ENCODE results near the gene AKT3. TPM values are rescaled to one million over a fixed set of nuclear protein-coding genes. Genes with fewer than 3 reads are reported as not detected.
"Not testable (repeated sequence)": the region's sequence is repeated elsewhere in the genome, so short reads cannot be mapped to it uniquely, and the experiment has no call there.

AKT3 gene
- total RNA-seq, 2 donors from 2014 or later, result 13.6 to 31.2 TPM

- no peak overlapping the region for H3K4me3 ChIP-seq
- TF ChIP-seq CTCF (IDR thresholded peaks at IDR 0.05), result no peak
- no peaks in the 10 kb centered on the region for H3K4me1 ChIP-seq
- no peak overlapping the region for H3K27ac ChIP-seq
- H3K9me3 ChIP-seq, result peaks cover 0 to 7% of the 10 kb centered on the region in 2 donors
- no peaks in the 10 kb centered on the region for H3K36me3 ChIP-seq
- no peak for DNase-seq (ENCODE audit: low spot score)
- no peaks in the 10 kb centered on the region for H3K27me3 ChIP-seq
Observed at GRCh38 chr1:243657793-243658192, 192.2 kb downstream of the AKT3 start.

- not testable (repeated sequence) for H3K4me3 ChIP-seq; H3K4me1 ChIP-seq; H3K27ac ChIP-seq; DNase-seq (ENCODE audit: low spot score); H3K27me3 ChIP-seq
- peaks cover 0 to 23% of the 10 kb centered on the region in 2 donors for H3K9me3 ChIP-seq
- H3K36me3 ChIP-seq, result peaks cover 16% of the 10 kb centered on the region
Observed at GRCh38 chr1:243649530-243649929, 200.5 kb downstream of the AKT3 start.

GRCh38 chr1:243646841-243647240, 203.2 kb downstream of the AKT3 start:
- H3K27me3 ChIP-seq, result no peaks in the 10 kb centered on the region
- DNase-seq (ENCODE audit: low spot score), result no peak
- H3K36me3 ChIP-seq, result peaks cover 16% of the 10 kb centered on the region
- no peak for TF ChIP-seq CTCF (IDR thresholded peaks at IDR 0.05)
- no peak overlapping the region for H3K4me3 ChIP-seq
- no peak overlapping the region for H3K27ac ChIP-seq
- peaks cover 0 to 23% of the 10 kb centered on the region in 2 donors for H3K9me3 ChIP-seq
- no peaks in the 10 kb centered on the region for H3K4me1 ChIP-seq

GRCh38 chr1:243645281-243645680, 204.8 kb downstream of the AKT3 start:
- no peaks in the 10 kb centered on the region for H3K27me3 ChIP-seq
- H3K27ac ChIP-seq, result no peak overlapping the region
- H3K4me3 ChIP-seq, result no peak overlapping the region
- H3K36me3 ChIP-seq, result peaks cover 16% of the 10 kb centered on the region
- peaks cover 0 to 23% of the 10 kb centered on the region in 2 donors for H3K9me3 ChIP-seq
- no peaks in the 10 kb centered on the region for H3K4me1 ChIP-seq
- DNase-seq (ENCODE audit: low spot score), result no peak
- no peak for TF ChIP-seq CTCF (IDR thresholded peaks at IDR 0.05)

GRCh38 chr1:243642936-243643335, 207.1 kb downstream of the AKT3 start:
- no peaks in the 10 kb centered on the region for H3K4me1 ChIP-seq
- H3K36me3 ChIP-seq, result peaks cover 16% of the 10 kb centered on the region
- no peak overlapping the region for H3K4me3 ChIP-seq
- no peak overlapping the region for H3K27ac ChIP-seq
- TF ChIP-seq CTCF (IDR thresholded peaks at IDR 0.05), result no peak
- no peak for DNase-seq (ENCODE audit: low spot score)
- H3K27me3 ChIP-seq, result no peaks in the 10 kb centered on the region
- H3K9me3 ChIP-seq, result peaks cover 0 to 32% of the 10 kb centered on the region in 2 donors

- no peaks in the 10 kb centered on the region for H3K27me3 ChIP-seq
- H3K9me3 ChIP-seq, result peaks cover 0 to 15% of the 10 kb centered on the region in 2 donors
- no peak for DNase-seq (ENCODE audit: low spot score)
- no peaks in the 10 kb centered on the region for H3K36me3 ChIP-seq
- H3K27ac ChIP-seq, result no peak overlapping the region
- no peaks in the 10 kb centered on the region for H3K4me1 ChIP-seq
- no peak overlapping the region for H3K4me3 ChIP-seq
- no peak for TF ChIP-seq CTCF (IDR thresholded peaks at IDR 0.05)
Observed at GRCh38 chr1:243639027-243639658, 210.9 kb downstream of the AKT3 start.

All from right atrium auricular region (tissue), 2 donors.